Measurements from ENCODE around the gene ODF4. TPM values are rescaled to one million over a fixed set of nuclear protein-coding genes. Genes with fewer than 3 reads are reported as not detected.
A peak's percentile ranks its signal among the peaks of the same experiment; 100 is the strongest.

The ODF4 gene
- total RNA-seq, 1 donor from 2014 or later = not detected

GRCh38 chr17:8332128-8332527 lies 7.5 kb upstream of the ODF4 start:
- no peaks in the 10 kb centered on the region for H3K79me2 ChIP-seq (ENCODE audit: low read depth)
- H3K27ac Mint-ChIP-seq = no peak overlapping the region
- H3F3A ChIP-seq (ENCODE audit: low read depth) = peaks cover 12% of the 10 kb centered on the region
- no peaks in the 10 kb centered on the region for H3K4me1 ChIP-seq
- no peaks in the 10 kb centered on the region for H3K36me3 ChIP-seq
- H3K36me3 Mint-ChIP-seq = no peaks in the 10 kb centered on the region
- TF ChIP-seq CTCF (IDR thresholded peaks at IDR 0.05) (no peak), EZH2 (IDR thresholded peaks at IDR 0.05) (no peak), EZH2phosphoT487 (IDR thresholded peaks at IDR 0.05) (no peak)
- H3K4me3 ChIP-seq = no peak overlapping the region
- no peak overlapping the region for H2AFZ ChIP-seq (replicated peaks)
- DNase-seq (ENCODE audit: low spot score) = no peak
- H3K27me3 ChIP-seq = peaks cover 7% of the 10 kb centered on the region
- no peak overlapping the region for H3K27ac ChIP-seq
- peaks cover 8% of the 10 kb centered on the region for H3K27me3 Mint-ChIP-seq (ENCODE audit: insufficient read depth, low read depth)
- peaks cover 21% of the 10 kb centered on the region for H3K4me1 Mint-ChIP-seq
- H3K4me2 ChIP-seq = no peak overlapping the region
- H3K9me3 ChIP-seq (ENCODE audit: low read depth) = no peaks in the 10 kb centered on the region
- no peaks in the 10 kb centered on the region for H3K9me3 Mint-ChIP-seq
- no peak overlapping the region for H3K4me3 Mint-ChIP-seq
- H3K9ac ChIP-seq = no peak overlapping the region
- H4K20me1 ChIP-seq (ENCODE audit: low read depth) = no peaks in the 10 kb centered on the region

DNA sequence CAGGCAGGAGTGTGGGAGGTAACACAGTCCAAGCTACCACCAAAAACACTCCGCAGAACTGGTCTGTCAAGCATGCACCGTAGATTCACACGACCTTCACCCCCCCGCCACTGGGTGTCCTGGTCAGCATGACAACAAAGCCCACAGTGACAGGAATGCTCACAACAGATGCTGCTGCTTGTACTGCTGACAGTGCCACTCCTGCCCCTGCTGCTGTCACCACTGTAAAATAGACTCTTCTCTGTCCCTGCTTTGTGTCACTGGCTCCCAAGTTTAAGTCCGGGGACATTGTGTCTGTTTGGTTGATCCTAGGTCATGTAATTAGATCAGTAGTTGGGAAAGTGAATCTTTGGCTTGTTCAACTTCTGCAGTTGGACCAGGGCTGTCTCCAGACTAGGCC lies 7.0 kb upstream of the ODF4 start:
- no peak overlapping the region for H3K4me3 ChIP-seq
- no peak overlapping the region for H3K27ac Mint-ChIP-seq

DNA sequence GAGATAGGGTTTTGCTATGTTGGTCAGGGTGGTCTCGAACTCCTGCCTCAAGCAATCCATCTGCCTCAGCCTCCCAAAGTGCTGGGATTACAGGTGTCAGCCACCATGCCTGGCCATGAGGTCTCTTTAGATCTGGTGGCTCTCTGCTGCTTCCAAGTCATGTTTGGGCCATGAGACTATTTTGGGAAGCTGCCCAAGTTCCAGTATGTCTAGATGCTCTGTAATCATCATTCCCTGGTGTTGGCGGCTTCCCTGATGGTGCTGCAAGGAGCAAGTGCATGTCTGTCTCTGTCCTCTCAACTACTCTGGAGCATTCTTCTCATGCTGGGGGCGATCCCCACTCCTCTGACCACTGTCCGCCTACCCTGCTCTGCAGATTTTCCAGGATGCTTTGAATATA lies 6.4 kb upstream of the ODF4 start:
- Histone ChIP-seq H2AFZ (replicated peaks) (no peak overlapping the region), H3K27ac (no peak overlapping the region), H3K9ac (no peak overlapping the region), H3K4me1 (peaks cover 10% of the 10 kb centered on the region), H3K4me2 (no peak overlapping the region), H3K27me3 (no peaks in the 10 kb centered on the region), H3K36me3 (no peaks in the 10 kb centered on the region), H3K9me3 (ENCODE audit: low read depth) (no peaks in the 10 kb centered on the region), H3K79me2 (ENCODE audit: low read depth) (no peaks in the 10 kb centered on the region), H3F3A (ENCODE audit: low read depth) (peaks cover 21% of the 10 kb centered on the region), H4K20me1 (ENCODE audit: low read depth) (no peaks in the 10 kb centered on the region), H3K4me3 (no peak overlapping the region)
- no peak for TF ChIP-seq CTCF (IDR thresholded peaks at IDR 0.05)
- H3K4me3 Mint-ChIP-seq = no peak overlapping the region
- peaks cover 26% of the 10 kb centered on the region for H3K4me1 Mint-ChIP-seq
- no peaks in the 10 kb centered on the region for H3K9me3 Mint-ChIP-seq
- peaks cover 4% of the 10 kb centered on the region for H3K27me3 Mint-ChIP-seq (ENCODE audit: insufficient read depth, low read depth)
- DNase-seq (ENCODE audit: low spot score) = no peak
- H3K27ac Mint-ChIP-seq = no peak overlapping the region
- no peaks in the 10 kb centered on the region for H3K36me3 Mint-ChIP-seq

More for the DNA sequence above, 7.0 kb upstream of the ODF4 start:
- Mint-ChIP-seq H3K4me3 (peak overlapping the region; percentile 34), H3K9me3 (no peaks in the 10 kb centered on the region), H3K4me1 (peaks cover 24% of the 10 kb centered on the region), H3K27me3 (ENCODE audit: insufficient read depth, low read depth) (peaks cover 4% of the 10 kb centered on the region), H3K36me3 (no peaks in the 10 kb centered on the region)
- no peak overlapping the region for H2AFZ ChIP-seq (replicated peaks)
- no peak overlapping the region for H3K4me2 ChIP-seq
- peaks cover 4% of the 10 kb centered on the region for H3K4me1 ChIP-seq
- DNase-seq (ENCODE audit: low spot score) = no peak
- peaks cover 18% of the 10 kb centered on the region for H3F3A ChIP-seq (ENCODE audit: low read depth)
- peaks cover 2% of the 10 kb centered on the region for H3K27me3 ChIP-seq
- no peaks in the 10 kb centered on the region for H3K9me3 ChIP-seq (ENCODE audit: low read depth)
- no peaks in the 10 kb centered on the region for H4K20me1 ChIP-seq (ENCODE audit: low read depth)
- no peak overlapping the region for H3K9ac ChIP-seq
- H3K27ac ChIP-seq = no peak overlapping the region
- H3K36me3 ChIP-seq = no peaks in the 10 kb centered on the region
- no peaks in the 10 kb centered on the region for H3K79me2 ChIP-seq (ENCODE audit: low read depth)
- TF ChIP-seq EZH2 (IDR thresholded peaks at IDR 0.05) = no peak
- no peak for TF ChIP-seq CTCF (IDR thresholded peaks at IDR 0.05)
- no peak for TF ChIP-seq EZH2phosphoT487 (IDR thresholded peaks at IDR 0.05)

All from neural progenitor cell (in vitro differentiated cells).